WTC11 (cell line): ENCODE measurements around the gene PLEKHG5. TPM values are rescaled to one million over a fixed set of nuclear protein-coding genes. Genes with fewer than 3 reads are reported as not detected.

Experiments used
- ATAC-seq: fragments of 200-7000 bp; cut with Tn5 transposase; 2 replicates; pipeline ENCODE4 v1.10.0; 2021; ENCODE audit warnings: mild to moderate bottlenecking, moderate library complexity
- CTCF ChIA-PET: fragments of 300-600 bp; sonication (Branson Sonifier 250); formaldehyde crosslinking; loops from one replicate; lab custom pipeline; 2021; ENCODE audit warnings: antibody characterized with exemption; lab: Charles Lee
- POLR2A ChIA-PET: fragments of 350-600 bp; sonication (Branson Sonifier 250); formaldehyde crosslinking; loops from one replicate; lab custom pipeline; 2021; ENCODE audit warnings: antibody characterized with exemption; lab: Charles Lee
- DNase-seq: peaks from one replicate; pipeline ENCODE4 v3.0.0; 2021; ENCODE audit warnings: low spot score
- H3K27ac Mint-ChIP-seq: 2 replicates; pipeline ENCODE4 v1.8.0; 2021; ENCODE audit warnings: mixed read lengths
- H3K27me3 Mint-ChIP-seq: 2 replicates; pipeline ENCODE4 v1.8.0; 2021; ENCODE audit warnings: low read depth, mild to moderate bottlenecking, moderate library complexity, mixed read lengths
- H3K36me3 Mint-ChIP-seq: 2 replicates; pipeline ENCODE4 v1.8.0; 2021; ENCODE audit warnings: mixed read lengths
- H3K4me1 Mint-ChIP-seq: 2 replicates; pipeline ENCODE4 v1.8.0; 2022; ENCODE audit warnings: mixed read lengths
- H3K4me3 Mint-ChIP-seq: 2 replicates; pipeline ENCODE4 v1.8.0; 2021; ENCODE audit warnings: mild to moderate bottlenecking, moderate library complexity, mixed read lengths
- H3K9me3 Mint-ChIP-seq: 2 replicates; pipeline ENCODE4 v1.8.0; 2021; ENCODE audit warnings: mixed read lengths
- ATF1 ChIP-seq: sonication (generic); formaldehyde crosslinking; IDR thresholded peaks from 2 replicates; pipeline ENCODE4 v1.8.1; 2023; ENCODE audit warnings: mild to moderate bottlenecking, moderate library complexity, missing genetic modification reagents
- CREB1 ChIP-seq: sonication (generic); formaldehyde crosslinking; IDR thresholded peaks from 2 replicates; pipeline ENCODE4 v1.8.0; 2023; ENCODE audit warnings: mild to moderate bottlenecking, missing genetic modification reagents
- EMX1 ChIP-seq: fragments of 250-450 bp; sonication (Bioruptor Pico); IDR thresholded peaks from 2 replicates; pipeline ENCODE4 v1.8.0; 2021; ENCODE audit warnings: mild to moderate bottlenecking
- FOXP1 ChIP-seq: sonication (generic); formaldehyde crosslinking; IDR thresholded peaks from 2 replicates; pipeline ENCODE4 v1.8.0; 2022; ENCODE audit warnings: missing genetic modification reagents, mild to moderate bottlenecking, moderate library complexity, borderline replicate concordance
- RELA ChIP-seq: sonication (generic); formaldehyde crosslinking; IDR thresholded peaks from 2 replicates; pipeline ENCODE4 v1.8.1; 2022; ENCODE audit warnings: missing genetic modification reagents, mild to moderate bottlenecking, borderline replicate concordance
- SOX15 ChIP-seq: fragments of 250-450 bp; sonication (Bioruptor Pico); IDR thresholded peaks from 2 replicates; pipeline ENCODE4 v1.9.0; 2021; ENCODE audit warnings: mild to moderate bottlenecking
- SP1 ChIP-seq: sonication (generic); formaldehyde crosslinking; conservative IDR thresholded peaks from 2 replicates; pipeline ENCODE4 v1.8.1; 2022; ENCODE audit warnings: missing genetic modification reagents
- ZNF121 ChIP-seq: sonication (generic); formaldehyde crosslinking; IDR thresholded peaks from 2 replicates; pipeline ENCODE4 v1.8.0; 2023; ENCODE audit warnings: missing genetic modification reagents
- ZNF219 ChIP-seq: sonication (generic); formaldehyde crosslinking; IDR thresholded peaks from 2 replicates; pipeline ENCODE4 v1.8.0; 2023; ENCODE audit warnings: missing genetic modification reagents, mild to moderate bottlenecking, borderline replicate concordance
- ZNF232 ChIP-seq: sonication (generic); formaldehyde crosslinking; IDR thresholded peaks from 2 replicates; pipeline ENCODE4 v1.8.0; 2022; ENCODE audit warnings: mild to moderate bottlenecking, missing genetic modification reagents
- ZNF263 ChIP-seq: sonication (generic); formaldehyde crosslinking; IDR thresholded peaks from 2 replicates; pipeline ENCODE4 v1.8.1; 2022; ENCODE audit warnings: low read depth, mild to moderate bottlenecking, moderate library complexity, missing genetic modification reagents
- ZNF416 ChIP-seq: fragments of 250-450 bp; sonication (Bioruptor Pico); IDR thresholded peaks from 2 replicates; pipeline ENCODE4 v1.9.0; 2021; ENCODE audit warnings: mild to moderate bottlenecking, inconsistent platforms
- ZNF423 ChIP-seq: fragments of 250-450 bp; sonication (Bioruptor Pico); IDR thresholded peaks from 2 replicates; pipeline ENCODE4 v2.1.2; 2022; ENCODE audit warnings: mild to moderate bottlenecking, moderate library complexity
- ZNF671 ChIP-seq: fragments of 250-450 bp; sonication (Bioruptor Pico); IDR thresholded peaks from 2 replicates; pipeline ENCODE4 v1.8.0; 2021; ENCODE audit warnings: mild to moderate bottlenecking
- total RNA-seq: library from RNA; stranded (reverse); gene quantifications from 3 replicates; pipeline ENCODE4 v1.2.3, GENCODE V29; 2021
- TF ChIP-seq, protein P1 (sequence below): fragments of 250-450 bp; sonication (Bioruptor Pico); IDR thresholded peaks from 2 replicates; pipeline ENCODE4 v2.1.2; 2022; ENCODE audit warnings: mild to moderate bottlenecking, moderate library complexity
- TF ChIP-seq, protein P2 (sequence below): sonication (generic); formaldehyde crosslinking; IDR thresholded peaks from 2 replicates; pipeline ENCODE4 v1.8.0; 2022; ENCODE audit warnings: missing genetic modification reagents
- TF ChIP-seq, protein P3 (sequence below): sonication (generic); formaldehyde crosslinking; IDR thresholded peaks from 2 replicates; pipeline ENCODE4 v1.8.1; 2023; ENCODE audit warnings: mild to moderate bottlenecking, missing genetic modification reagents, moderate library complexity
- TF ChIP-seq, protein P4 (sequence below): sonication (generic); formaldehyde crosslinking; IDR thresholded peaks from 2 replicates; pipeline ENCODE4 v1.8.1; 2023; ENCODE audit warnings: mild to moderate bottlenecking, missing genetic modification reagents, moderate library complexity
- TF ChIP-seq, protein P5 (sequence below): sonication (generic); formaldehyde crosslinking; conservative IDR thresholded peaks from 2 replicates; pipeline ENCODE4 v1.8.1; 2022; ENCODE audit warnings: mild to moderate bottlenecking, missing genetic modification reagents
- TF ChIP-seq, protein P6 (sequence below): fragments of 250-450 bp; sonication (Bioruptor Pico); conservative IDR thresholded peaks from 2 replicates; pipeline ENCODE4 v1.9.0; 2021; ENCODE audit warnings: mild to moderate bottlenecking
- TF ChIP-seq, protein P7 (sequence below): sonication (generic); formaldehyde crosslinking; IDR thresholded peaks from 2 replicates; pipeline ENCODE4 v1.8.1; 2022; ENCODE audit warnings: mild to moderate bottlenecking, moderate library complexity, missing genetic modification reagents

Gene PLEKHG5
- total RNA-seq, 1 experiment from 2014 or later = 27.5 TPM

DNA sequence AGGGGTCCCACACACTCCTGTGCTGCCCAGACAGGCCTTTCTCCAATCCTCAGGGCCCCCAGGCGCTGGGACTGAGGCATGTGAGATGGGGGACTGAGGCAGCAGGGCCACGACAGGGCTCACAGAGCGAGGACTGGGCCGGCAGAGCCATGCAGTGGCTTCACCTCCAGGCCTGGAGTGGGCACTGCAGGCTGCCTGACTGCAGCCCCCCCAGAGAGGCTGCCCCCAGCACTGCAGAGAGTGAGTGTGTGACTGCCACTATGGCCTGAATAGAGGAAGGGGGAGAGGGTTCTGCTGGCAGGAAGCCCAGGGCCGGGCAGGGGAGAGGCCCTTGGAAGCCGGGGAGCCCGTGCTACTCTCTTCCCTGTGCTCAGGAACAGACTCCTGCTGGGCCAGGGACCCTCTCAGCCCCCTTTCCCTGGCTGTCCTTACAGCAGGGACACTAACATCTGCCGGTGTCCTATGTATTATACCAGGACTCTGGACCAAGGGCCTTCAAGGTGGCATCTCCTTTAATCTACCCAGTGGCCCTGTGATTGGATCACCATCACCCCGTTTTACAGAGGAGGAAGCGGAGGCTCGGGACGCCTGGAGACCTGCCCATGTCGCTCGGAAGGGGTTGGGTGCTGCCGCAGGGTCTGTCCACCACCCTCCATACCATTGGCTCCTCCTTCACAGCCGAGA lies 20.2 kb upstream of the PLEKHG5 start (continued):
- TF ChIP-seq, protein P1, sequence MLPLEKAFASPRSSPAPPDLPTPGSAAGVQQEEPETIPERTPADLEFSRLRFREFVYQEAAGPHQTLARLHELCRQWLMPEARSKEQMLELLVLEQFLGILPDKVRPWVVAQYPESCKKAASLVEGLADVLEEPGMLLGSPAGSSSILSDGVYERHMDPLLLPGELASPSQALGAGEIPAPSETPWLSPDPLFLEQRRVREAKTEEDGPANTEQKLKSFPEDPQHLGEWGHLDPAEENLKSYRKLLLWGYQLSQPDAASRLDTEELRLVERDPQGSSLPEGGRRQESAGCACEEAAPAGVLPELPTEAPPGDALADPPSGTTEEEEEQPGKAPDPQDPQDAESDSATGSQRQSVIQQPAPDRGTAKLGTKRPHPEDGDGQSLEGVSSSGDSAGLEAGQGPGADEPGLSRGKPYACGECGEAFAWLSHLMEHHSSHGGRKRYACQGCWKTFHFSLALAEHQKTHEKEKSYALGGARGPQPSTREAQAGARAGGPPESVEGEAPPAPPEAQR (CRISPR knock-in tag) = no peak
- TF ChIP-seq CREB1 (no peak), RELA (CRISPR knock-in tag) (no peak), SP1 (CRISPR knock-in tag) (no peak), ZNF219 (CRISPR knock-in tag) (no peak)
- TF ChIP-seq, protein P2, sequence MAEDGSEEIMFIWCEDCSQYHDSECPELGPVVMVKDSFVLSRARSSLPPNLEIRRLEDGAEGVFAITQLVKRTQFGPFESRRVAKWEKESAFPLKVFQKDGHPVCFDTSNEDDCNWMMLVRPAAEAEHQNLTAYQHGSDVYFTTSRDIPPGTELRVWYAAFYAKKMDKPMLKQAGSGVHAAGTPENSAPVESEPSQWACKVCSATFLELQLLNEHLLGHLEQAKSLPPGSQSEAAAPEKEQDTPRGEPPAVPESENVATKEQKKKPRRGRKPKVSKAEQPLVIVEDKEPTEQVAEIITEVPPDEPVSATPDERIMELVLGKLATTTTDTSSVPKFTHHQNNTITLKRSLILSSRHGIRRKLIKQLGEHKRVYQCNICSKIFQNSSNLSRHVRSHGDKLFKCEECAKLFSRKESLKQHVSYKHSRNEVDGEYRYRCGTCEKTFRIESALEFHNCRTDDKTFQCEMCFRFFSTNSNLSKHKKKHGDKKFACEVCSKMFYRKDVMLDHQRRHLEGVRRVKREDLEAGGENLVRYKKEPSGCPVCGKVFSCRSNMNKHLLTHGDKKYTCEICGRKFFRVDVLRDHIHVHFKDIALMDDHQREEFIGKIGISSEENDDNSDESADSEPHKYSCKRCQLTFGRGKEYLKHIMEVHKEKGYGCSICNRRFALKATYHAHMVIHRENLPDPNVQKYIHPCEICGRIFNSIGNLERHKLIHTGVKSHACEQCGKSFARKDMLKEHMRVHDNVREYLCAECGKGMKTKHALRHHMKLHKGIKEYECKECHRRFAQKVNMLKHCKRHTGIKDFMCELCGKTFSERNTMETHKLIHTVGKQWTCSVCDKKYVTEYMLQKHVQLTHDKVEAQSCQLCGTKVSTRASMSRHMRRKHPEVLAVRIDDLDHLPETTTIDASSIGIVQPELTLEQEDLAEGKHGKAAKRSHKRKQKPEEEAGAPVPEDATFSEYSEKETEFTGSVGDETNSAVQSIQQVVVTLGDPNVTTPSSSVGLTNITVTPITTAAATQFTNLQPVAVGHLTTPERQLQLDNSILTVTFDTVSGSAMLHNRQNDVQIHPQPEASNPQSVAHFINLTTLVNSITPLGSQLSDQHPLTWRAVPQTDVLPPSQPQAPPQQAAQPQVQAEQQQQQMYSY = no peak
- TF ChIP-seq, protein P3, sequence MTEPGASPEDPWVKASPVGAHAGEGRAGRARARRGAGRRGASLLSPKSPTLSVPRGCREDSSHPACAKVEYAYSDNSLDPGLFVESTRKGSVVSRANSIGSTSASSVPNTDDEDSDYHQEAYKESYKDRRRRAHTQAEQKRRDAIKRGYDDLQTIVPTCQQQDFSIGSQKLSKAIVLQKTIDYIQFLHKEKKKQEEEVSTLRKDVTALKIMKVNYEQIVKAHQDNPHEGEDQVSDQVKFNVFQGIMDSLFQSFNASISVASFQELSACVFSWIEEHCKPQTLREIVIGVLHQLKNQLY (CRISPR knock-in tag) = no peak
- TF ChIP-seq, protein P4, sequence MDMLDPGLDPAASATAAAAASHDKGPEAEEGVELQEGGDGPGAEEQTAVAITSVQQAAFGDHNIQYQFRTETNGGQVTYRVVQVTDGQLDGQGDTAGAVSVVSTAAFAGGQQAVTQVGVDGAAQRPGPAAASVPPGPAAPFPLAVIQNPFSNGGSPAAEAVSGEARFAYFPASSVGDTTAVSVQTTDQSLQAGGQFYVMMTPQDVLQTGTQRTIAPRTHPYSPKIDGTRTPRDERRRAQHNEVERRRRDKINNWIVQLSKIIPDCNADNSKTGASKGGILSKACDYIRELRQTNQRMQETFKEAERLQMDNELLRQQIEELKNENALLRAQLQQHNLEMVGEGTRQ (CRISPR knock-in tag) = no peak

DNA sequence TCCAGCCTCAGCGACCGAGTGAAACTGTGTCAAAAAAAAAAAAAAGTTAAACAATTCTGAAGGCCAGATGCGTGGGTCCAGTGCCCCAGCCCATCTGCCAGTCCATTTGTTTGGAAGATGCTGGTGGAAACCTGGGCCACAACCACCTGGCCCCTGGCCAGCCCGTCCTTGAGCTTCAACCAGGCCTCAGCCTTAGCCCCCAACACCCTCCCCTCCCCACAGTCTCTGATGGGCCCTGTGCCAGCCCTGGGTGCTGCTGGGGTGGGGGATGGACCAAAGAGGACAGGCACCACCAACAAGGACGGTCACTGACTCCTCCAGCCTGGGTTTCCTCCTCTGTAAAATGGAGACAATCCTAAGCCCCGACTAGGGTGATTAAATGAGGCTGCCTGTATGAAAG lies 19.6 kb upstream of the PLEKHG5 start:
- ChIA-PET CTCF (no interaction called here), POLR2A (no interaction called here)
- Mint-ChIP-seq H3K27me3 (no peaks in the 10 kb centered on the region), H3K9me3 (no peaks in the 10 kb centered on the region), H3K27ac (no peak overlapping the region), H3K4me1 (no peaks in the 10 kb centered on the region), H3K36me3 (no peaks in the 10 kb centered on the region), H3K4me3 (no peak overlapping the region)
- DNase-seq = no peak
- ATAC-seq = no peak
- TF ChIP-seq ZNF423 (CRISPR knock-in tag) (no peak), EMX1 (no peak), ATF1 (no peak), FOXP1 (CRISPR knock-in tag) (no peak), ZNF263 (CRISPR knock-in tag) (no peak), ZNF232 (CRISPR knock-in tag) (no peak), ZNF416 (CRISPR knock-in tag) (no peak), ZNF219 (CRISPR knock-in tag) (no peak), CREB1 (no peak), SOX15 (CRISPR knock-in tag) (no peak), ZNF671 (CRISPR knock-in tag) (no peak), ZNF121 (CRISPR knock-in tag) (no peak), RELA (CRISPR knock-in tag) (no peak)
- TF ChIP-seq, protein P5, sequence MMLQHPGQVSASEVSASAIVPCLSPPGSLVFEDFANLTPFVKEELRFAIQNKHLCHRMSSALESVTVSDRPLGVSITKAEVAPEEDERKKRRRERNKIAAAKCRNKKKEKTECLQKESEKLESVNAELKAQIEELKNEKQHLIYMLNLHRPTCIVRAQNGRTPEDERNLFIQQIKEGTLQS (CRISPR knock-in tag) = no peak
- TF ChIP-seq, protein P6, sequence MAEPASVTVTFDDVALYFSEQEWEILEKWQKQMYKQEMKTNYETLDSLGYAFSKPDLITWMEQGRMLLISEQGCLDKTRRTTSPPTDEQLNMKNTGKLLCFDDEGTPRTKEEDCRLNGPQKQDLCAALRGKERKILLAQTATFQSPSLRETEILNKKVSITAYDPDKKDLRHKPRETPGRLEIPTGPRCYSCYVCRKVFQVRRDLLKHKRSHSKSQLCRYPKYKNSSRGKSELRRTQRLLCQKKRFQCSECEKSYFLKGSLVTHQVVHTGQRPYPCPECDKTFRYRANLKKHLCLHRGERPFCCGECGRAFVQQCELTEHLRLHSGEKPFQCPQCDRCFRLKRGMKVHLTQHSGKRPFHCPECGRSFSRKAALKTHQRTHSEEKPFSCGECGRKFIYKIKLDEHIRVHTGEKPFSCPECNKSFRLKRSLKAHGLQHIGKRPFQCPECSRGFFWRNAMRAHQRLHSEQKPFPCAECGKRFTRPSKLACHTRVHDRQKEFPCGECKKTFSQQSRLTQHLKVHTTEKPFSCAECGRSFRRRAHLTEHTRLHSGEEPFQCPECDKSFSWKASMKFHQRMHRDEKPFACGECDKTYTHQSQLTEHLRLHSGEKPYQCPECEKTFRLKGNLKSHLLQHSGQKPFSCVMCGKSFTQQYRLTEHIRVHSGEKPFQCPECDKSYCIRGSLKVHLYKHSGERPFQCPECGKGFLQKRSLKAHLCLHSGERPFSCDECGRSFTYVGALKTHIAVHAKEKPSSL (CRISPR knock-in tag) = no peak
- TF ChIP-seq, protein P7, sequence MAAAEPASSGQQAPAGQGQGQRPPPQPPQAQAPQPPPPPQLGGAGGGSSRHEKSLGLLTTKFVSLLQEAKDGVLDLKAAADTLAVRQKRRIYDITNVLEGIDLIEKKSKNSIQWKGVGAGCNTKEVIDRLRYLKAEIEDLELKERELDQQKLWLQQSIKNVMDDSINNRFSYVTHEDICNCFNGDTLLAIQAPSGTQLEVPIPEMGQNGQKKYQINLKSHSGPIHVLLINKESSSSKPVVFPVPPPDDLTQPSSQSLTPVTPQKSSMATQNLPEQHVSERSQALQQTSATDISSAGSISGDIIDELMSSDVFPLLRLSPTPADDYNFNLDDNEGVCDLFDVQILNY (CRISPR knock-in tag) = no peak
- TF ChIP-seq, protein P3 (CRISPR knock-in tag) = no peak
